GM21723 (cell line): Measurements from ENCODE around the gene THAP3.
"Not testable (repeated sequence)": the region's sequence is repeated elsewhere in the genome, so short reads cannot be mapped to it uniquely, and the experiment has no call there.

Source experiments
- ATAC-seq: cut with Tn5 transposase; IDR thresholded peaks from one replicate; pipeline ENCODE4 v1.9.1; 2021; ENCODE audit warnings: mild to moderate bottlenecking, moderate library complexity; ENCODE audit not compliant: unreplicated experiment

THAP3 gene

GRCh38 chr1:6632588-6633514 is 8.2 kb downstream of the THAP3 start:
- ATAC-seq: no peak

GRCh38 chr1:6634371-6635052 is 9.8 kb downstream of the THAP3 start:
- no peak for ATAC-seq

GRCh38 chr1:6635161-6635909 is 10.7 kb downstream of the THAP3 start:
- ATAC-seq: no peak

- ATAC-seq: no peak
These were observed 11.5 kb downstream of the THAP3 start for GRCh38 chr1:6635910-6636760.

- ATAC-seq: not testable (repeated sequence)
These were observed 12.1 kb downstream of the THAP3 start for GRCh38 chr1:6636778-6637177.

- no peak for ATAC-seq
These were observed 13.1 kb downstream of the THAP3 start for GRCh38 chr1:6637770-6638169.

GRCh38 chr1:6638226-6638625 is 13.6 kb downstream of the THAP3 start:
- ATAC-seq: no peak

- not testable (repeated sequence) for ATAC-seq
These were observed 16.2 kb downstream of the THAP3 start for GRCh38 chr1:6640867-6641266.

GRCh38 chr1:6645018-6645417 is 20.4 kb downstream of the THAP3 start:
- ATAC-seq: no peak

GRCh38 chr1:6646499-6647148 is 22.0 kb downstream of the THAP3 start:
- ATAC-seq: no peak

- no peak for ATAC-seq
These were observed 23.9 kb downstream of the THAP3 start for GRCh38 chr1:6648556-6648955.

- ATAC-seq: no peak
These were observed 27.2 kb downstream of the THAP3 start for GRCh38 chr1:6651909-6652308.

GRCh38 chr1:6652986-6653385 is 28.3 kb downstream of the THAP3 start:
- no peak for ATAC-seq

- ATAC-seq: no peak
These were observed 29.0 kb downstream of the THAP3 start for GRCh38 chr1:6653436-6654290.

- ATAC-seq: no peak
These were observed 32.5 kb downstream of the THAP3 start for GRCh38 chr1:6657138-6657537.

GRCh38 chr1:6658359-6659060 is 33.8 kb downstream of the THAP3 start:
- no peak for ATAC-seq

GRCh38 chr1:6660415-6661049 is 35.9 kb downstream of the THAP3 start:
- ATAC-seq: no peak

- ATAC-seq: not testable (repeated sequence)
These were observed 37.8 kb downstream of the THAP3 start for GRCh38 chr1:6662468-6662867.
